HG03159 (cell line): ENCODE measurements around the gene EGR1.
A peak's percentile ranks its signal among the peaks of the same experiment; 100 is the strongest.

ENCODE experiments used
- ATAC-seq: cut with Tn5 transposase; IDR thresholded peaks from one replicate; pipeline ENCODE4 v1.9.1; 2021; ENCODE audit warnings: mild to moderate bottlenecking, moderate library complexity; ENCODE audit not compliant: unreplicated experiment

Gene EGR1

GRCh38 chr5:138452720-138453119, 12.6 kb upstream of the EGR1 start:
- ATAC-seq = no peak

GRCh38 chr5:138453590-138453989, 11.7 kb upstream of the EGR1 start:
- no peak for ATAC-seq

GRCh38 chr5:138454121-138454520, 11.2 kb upstream of the EGR1 start:
- ATAC-seq = no peak

GRCh38 chr5:138455232-138455930, 9.9 kb upstream of the EGR1 start:
- ATAC-seq = no peak

GRCh38 chr5:138457531-138458275, 7.6 kb upstream of the EGR1 start:
- no peak for ATAC-seq

GRCh38 chr5:138458384-138458783, 6.9 kb upstream of the EGR1 start:
- no peak for ATAC-seq

- ATAC-seq = no peak
Observed at GRCh38 chr5:138458856-138459255, 6.4 kb upstream of the EGR1 start.

GRCh38 chr5:138459311-138459933, 5.9 kb upstream of the EGR1 start:
- ATAC-seq = no peak

- no peak for ATAC-seq
Observed at GRCh38 chr5:138460032-138460693, 5.1 kb upstream of the EGR1 start.

GRCh38 chr5:138461343-138462125, 3.7 kb upstream of the EGR1 start:
- no peak for ATAC-seq

GRCh38 chr5:138463419-138464007, 1.8 kb upstream of the EGR1 start:
- no peak for ATAC-seq

GRCh38 chr5:138464008-138464387, 1.3 kb upstream of the EGR1 start:
- peak; percentile 44 for ATAC-seq

GRCh38 chr5:138464388-138465260, 655 bp upstream of the EGR1 start:
- ATAC-seq = peak; percentile 69

- ATAC-seq = no peak
Observed at GRCh38 chr5:138466125-138466899, 1.0 kb downstream of the EGR1 start.

- no peak for ATAC-seq
Observed at GRCh38 chr5:138466900-138467710, 1.8 kb downstream of the EGR1 start.

- ATAC-seq = no peak
Observed at GRCh38 chr5:138467711-138468132, 2.4 kb downstream of the EGR1 start.

- ATAC-seq = no peak
Observed at GRCh38 chr5:138468133-138468965, 3.1 kb downstream of the EGR1 start.
